Measurements from ENCODE around the gene MTUS2.

The MTUS2 gene

DNA sequence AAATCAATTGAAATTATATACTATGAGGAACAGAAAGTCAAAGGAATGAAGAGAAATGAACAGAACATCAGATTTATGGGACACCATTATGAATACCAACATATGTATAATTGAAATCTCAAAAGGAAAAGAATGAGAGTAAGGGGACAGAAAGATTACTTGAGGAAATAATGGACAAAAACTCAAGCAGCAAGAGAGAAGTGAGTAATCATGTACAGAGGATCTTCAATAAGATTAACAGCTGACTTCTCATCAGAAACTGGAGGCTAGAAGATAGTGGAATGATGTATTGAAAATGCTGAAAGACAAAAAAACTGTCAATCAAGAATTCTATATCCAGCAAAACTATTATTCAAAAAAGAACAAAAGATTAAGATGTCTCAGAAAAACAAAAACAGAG, 10.4 kb downstream of the MTUS2 start:
- no peak overlapping the region for H3K4me3 ChIP-seq (replicated peaks; ENCODE audit: low read depth, low read length)
- no peak for DNase-seq (ENCODE audit: extremely low read depth, low read depth)
- TF ChIP-seq, protein P1, sequence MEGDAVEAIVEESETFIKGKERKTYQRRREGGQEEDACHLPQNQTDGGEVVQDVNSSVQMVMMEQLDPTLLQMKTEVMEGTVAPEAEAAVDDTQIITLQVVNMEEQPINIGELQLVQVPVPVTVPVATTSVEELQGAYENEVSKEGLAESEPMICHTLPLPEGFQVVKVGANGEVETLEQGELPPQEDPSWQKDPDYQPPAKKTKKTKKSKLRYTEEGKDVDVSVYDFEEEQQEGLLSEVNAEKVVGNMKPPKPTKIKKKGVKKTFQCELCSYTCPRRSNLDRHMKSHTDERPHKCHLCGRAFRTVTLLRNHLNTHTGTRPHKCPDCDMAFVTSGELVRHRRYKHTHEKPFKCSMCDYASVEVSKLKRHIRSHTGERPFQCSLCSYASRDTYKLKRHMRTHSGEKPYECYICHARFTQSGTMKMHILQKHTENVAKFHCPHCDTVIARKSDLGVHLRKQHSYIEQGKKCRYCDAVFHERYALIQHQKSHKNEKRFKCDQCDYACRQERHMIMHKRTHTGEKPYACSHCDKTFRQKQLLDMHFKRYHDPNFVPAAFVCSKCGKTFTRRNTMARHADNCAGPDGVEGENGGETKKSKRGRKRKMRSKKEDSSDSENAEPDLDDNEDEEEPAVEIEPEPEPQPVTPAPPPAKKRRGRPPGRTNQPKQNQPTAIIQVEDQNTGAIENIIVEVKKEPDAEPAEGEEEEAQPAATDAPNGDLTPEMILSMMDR (IDR thresholded peaks at IDR 0.05; ENCODE audit: low read depth, low read length, missing control alignments), result no peak

DNA sequence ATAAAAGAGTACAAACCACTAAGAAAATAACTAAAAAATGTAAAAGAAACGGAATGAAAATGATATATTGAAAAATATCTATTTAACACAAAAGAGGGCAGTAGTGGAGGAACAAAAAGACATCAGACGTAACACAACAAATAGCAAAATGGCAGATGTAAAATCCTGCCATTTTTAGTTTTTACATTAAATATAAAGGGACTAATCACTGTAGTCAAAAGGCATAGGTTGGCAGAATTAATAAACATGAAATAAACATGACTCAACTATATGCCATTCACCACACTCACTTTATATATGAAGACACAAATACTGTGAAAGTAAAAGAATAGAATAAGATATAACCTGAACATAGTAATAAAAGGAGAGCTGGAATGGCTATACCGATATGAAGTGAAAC, 11.0 kb downstream of the MTUS2 start:
- no peak overlapping the region for H3K4me3 ChIP-seq (replicated peaks; ENCODE audit: low read depth, low read length)

DNA sequence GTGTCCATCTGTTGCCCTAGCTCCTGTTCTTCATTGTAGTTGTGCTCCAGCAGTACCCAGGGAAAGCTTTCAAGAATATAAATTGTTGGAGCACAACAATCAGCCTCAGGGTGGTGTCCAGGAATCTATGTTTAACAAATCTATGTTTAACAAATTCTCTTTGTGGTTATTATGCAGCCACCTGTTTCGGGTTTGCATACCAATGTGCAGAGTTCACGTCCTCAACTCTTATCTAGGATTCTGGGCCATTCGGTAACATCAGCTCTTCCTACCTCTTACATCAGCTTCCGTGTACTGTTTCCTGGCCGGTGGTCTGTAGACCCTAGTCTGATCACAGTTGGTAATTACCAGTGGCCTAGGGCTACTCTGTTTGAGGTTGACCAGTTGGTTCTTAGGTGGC, 17.0 kb downstream of the MTUS2 start:
- TF ChIP-seq, protein P1 (IDR thresholded peaks at IDR 0.05; ENCODE audit: low read depth, low read length, missing control alignments), result no peak
- DNase-seq (ENCODE audit: extremely low read depth, low read depth), result no peak
- no peak overlapping the region for H3K4me3 ChIP-seq (replicated peaks; ENCODE audit: low read depth, low read length)

More for the DNA sequence above, 11.0 kb downstream of the MTUS2 start:
- TF ChIP-seq, protein P1 (IDR thresholded peaks at IDR 0.05; ENCODE audit: low read depth, low read length, missing control alignments), result no peak
- no peak for DNase-seq (ENCODE audit: extremely low read depth, low read depth)

DNA sequence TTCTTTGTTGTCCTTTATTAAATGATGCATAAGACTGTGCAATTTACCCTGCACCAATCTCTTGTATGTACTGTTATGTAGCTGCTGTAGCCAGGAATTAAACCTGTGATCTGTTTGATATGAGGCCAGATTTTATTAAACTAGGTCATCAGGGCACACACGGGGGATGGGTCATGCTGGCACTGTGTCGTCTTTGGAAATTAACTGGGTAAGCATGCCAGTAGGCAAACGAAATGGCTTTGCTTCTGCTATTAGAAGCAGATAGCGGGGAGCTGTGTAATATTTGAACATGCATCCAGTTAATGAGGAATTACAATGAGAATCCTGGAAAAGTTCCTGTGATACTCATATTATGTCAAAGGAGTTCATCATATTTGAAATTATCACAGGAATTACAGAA, 23.5 kb downstream of the MTUS2 start:
- no peak overlapping the region for H3K4me3 ChIP-seq (replicated peaks; ENCODE audit: low read depth, low read length)
- no peak for DNase-seq (ENCODE audit: extremely low read depth, low read depth)
- TF ChIP-seq, protein P1 (IDR thresholded peaks at IDR 0.05; ENCODE audit: low read depth, low read length, missing control alignments), result no peak

DNA sequence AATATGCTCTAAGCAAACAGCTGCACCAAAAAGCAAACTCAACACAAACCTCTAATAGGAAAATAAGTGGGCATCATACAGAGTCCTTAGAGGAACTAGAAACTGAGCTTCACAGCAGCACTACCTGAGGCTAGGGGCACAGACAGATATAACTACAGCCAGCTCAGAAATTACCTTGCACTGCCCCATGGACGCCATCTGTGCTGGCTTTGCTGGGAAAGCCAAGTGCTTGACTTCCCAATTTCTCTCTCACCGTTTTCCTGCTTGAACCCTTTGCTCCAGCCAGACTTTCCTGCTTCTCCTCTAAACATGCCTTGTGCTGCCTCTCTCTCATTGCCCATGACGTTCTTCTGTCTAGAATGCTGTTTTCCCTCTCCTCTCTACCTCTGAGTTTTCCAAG, 29.3 kb downstream of the MTUS2 start:
- TF ChIP-seq, protein P1 (IDR thresholded peaks at IDR 0.05; ENCODE audit: low read depth, low read length, missing control alignments), result no peak
- DNase-seq (ENCODE audit: extremely low read depth, low read depth), result no peak
- H3K4me3 ChIP-seq (replicated peaks; ENCODE audit: low read depth, low read length), result no peak overlapping the region

DNA sequence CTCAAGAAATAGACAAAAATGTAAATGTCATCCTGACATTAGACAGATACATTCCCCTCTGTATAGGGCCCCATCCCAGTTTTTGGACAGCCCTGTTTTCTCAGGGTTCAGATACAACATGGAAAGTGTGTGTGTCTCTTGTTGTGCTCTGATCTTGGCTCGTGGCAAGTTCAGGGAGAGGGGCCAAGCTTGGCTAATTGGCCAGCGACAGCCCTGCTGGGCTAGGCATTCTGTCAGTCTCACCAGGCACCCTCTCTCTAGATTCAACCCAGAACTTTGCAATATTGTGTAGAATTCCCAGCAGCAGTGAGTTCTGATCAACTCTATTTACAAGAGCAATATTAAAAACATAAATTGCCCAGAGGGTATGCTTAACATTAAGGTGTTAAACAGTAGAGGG, 30.1 kb downstream of the MTUS2 start:
- DNase-seq (ENCODE audit: extremely low read depth, low read depth), result no peak
- TF ChIP-seq, protein P1 (IDR thresholded peaks at IDR 0.05; ENCODE audit: low read depth, low read length, missing control alignments), result no peak
- H3K4me3 ChIP-seq (replicated peaks; ENCODE audit: low read depth, low read length), result no peak overlapping the region

DNA sequence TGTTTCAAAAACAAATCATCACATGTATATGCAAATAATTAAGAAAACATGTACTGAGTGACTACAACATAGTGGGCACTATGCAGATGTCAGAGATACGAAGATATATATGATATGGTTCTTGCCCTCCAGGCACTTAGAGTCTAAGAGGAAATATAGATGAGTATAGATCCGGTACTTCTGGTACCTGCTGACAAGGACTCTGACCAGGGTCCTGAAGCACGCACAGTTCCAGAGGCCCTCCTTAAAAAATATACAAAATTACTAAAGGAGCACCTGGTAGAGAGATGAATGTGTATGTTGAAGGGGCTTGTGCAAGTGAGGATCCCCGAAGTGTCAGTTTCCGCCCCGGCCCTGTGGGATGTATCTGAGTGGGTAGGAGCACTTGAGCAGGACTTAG, 31.3 kb downstream of the MTUS2 start:
- TF ChIP-seq, protein P1 (IDR thresholded peaks at IDR 0.05; ENCODE audit: low read depth, low read length, missing control alignments), result no peak
- no peak overlapping the region for H3K4me3 ChIP-seq (replicated peaks; ENCODE audit: low read depth, low read length)
- no peak for DNase-seq (ENCODE audit: extremely low read depth, low read depth)

Data from HFF-Myc (cell line).